ENCODE results near the gene NFATC1.

Gene NFATC1

DNA sequence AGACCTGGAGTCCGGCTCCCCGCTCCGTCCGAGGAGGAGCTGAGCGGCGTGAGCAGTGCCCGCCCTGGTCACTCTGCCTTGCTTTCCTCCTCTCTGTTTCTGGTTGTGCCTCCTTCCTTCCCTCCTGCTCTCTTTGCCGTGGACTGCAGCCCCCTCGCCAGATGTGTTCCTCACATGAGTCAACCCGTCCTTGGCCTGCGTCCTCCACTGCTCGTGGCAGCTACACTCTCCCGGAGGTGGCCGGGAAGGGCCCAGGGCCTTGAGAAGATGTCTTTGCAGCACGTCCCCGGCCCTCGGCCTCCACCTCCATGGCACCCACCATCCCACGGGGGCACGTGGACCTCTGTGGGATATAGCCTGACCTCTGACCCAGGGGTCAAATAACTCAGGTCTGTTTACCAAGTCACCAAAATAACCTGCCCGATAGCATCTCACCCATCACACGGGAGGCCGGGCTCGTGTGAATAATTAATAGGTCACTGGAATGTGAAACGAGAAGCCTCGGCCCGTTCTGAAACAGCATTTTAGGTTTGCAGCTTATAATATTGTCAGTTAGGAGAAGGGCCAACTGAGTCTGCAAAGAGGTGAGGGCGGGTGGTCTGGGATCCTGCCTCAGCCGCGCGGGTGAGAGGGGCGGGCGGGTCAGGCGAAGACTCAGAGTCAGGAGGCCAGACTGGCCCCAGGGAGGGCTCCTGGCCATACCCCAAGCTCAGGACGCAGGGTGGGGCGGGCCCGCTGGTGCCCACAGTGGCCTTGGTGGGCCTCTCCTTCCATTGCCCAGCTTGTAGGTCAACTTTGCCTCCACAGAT is 42.6 kb downstream of the NFATC1 start:
- H3K36me3 ChIP-seq (ENCODE audit: control insufficient read depth, insufficient read depth, low read length) = peaks cover 84% of the 10 kb centered on the region
- peaks cover 10% of the 10 kb centered on the region for H3K4me1 ChIP-seq (ENCODE audit: control insufficient read depth, insufficient read depth, low read length, poor library complexity, severe bottlenecking)
- no peaks in the 10 kb centered on the region for H3K9me3 ChIP-seq (ENCODE audit: control insufficient read depth, low read length)
- H3K4me3 ChIP-seq (ENCODE audit: extremely low read depth, insufficient read depth, low read length, poor library complexity, severe bottlenecking) = no peak overlapping the region
- 94 to 97% methylated on average over 31 of the region's 36 CpGs for whole genome bisulfite sequencing, 2 experiments (ENCODE audit: insufficient coverage in 2 of 2)
- no peak overlapping the region for H3K27ac ChIP-seq (ENCODE audit: low read depth, low read length, severe bottlenecking)

DNA sequence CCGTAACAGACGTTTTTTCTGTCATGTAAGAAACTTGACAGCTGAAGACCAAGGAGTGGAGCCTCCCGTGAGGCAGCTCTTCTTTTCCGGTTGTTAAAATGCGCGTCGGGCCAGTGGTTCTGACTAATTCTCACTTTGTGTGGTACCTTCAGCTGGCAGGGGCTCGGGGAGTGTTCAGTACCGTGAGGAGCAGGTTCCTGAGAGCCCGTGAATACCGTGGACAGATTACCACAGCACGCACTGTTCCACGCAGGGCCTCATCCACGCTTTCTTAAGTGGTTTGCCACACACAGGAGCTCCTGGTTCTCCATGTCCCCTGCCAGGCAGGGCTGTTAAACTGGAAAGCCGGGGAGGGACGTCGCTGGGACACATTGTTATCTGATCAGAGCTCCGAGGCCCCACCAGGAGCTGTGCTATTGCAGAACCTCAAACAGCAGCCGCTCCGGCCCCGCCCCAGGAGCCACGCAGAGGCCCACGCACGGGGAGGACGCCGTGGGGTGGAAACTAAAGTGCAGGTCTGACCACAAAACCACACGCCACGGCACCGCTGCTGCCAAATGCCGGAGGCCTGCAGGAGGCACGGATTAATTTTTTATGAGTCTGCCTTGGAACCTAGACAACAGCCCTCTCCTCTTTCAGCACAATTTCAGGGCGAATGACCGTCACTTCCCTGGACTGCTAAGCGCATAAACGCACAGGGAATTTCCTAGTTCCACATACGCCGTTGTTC is 43.3 kb downstream of the NFATC1 start:
- WGBS, 2 experiments (ENCODE audit: insufficient coverage in 2 of 2) = 94 to 96% methylated on average over 33 to 37 of the region's 37 CpGs
- Histone ChIP-seq H3K4me1 (ENCODE audit: control insufficient read depth, insufficient read depth, low read length, poor library complexity, severe bottlenecking) (peaks cover 14% of the 10 kb centered on the region), H3K9me3 (ENCODE audit: control insufficient read depth, low read length) (no peaks in the 10 kb centered on the region), H3K36me3 (ENCODE audit: control insufficient read depth, insufficient read depth, low read length) (peaks cover 85% of the 10 kb centered on the region), H3K4me3 (ENCODE audit: extremely low read depth, insufficient read depth, low read length, poor library complexity, severe bottlenecking) (no peak overlapping the region), H3K27ac (ENCODE audit: low read depth, low read length, severe bottlenecking) (no peak overlapping the region)

DNA sequence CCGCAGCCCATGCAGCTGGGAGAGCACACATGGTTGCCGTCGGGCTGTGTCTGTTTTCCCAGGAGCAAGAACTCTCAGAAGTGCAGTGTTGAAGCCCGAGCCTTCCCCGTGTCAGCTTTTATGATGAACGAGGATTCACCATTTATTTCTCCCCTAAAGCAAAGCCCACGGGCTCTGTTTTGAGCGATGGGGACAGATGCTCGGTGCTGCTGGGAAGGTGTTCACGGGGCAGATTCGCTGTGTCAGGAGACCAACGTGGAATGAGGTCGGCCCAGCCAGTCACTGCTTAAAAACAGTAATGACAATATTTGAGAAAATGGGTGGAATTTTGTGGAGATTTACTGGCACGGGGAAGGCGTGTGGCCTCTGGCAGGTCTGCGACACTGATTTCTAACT is 43.9 kb downstream of the NFATC1 start:
- peaks cover 14% of the 10 kb centered on the region for H3K4me1 ChIP-seq (ENCODE audit: control insufficient read depth, insufficient read depth, low read length, poor library complexity, severe bottlenecking)
- no peak overlapping the region for H3K27ac ChIP-seq (ENCODE audit: low read depth, low read length, severe bottlenecking)
- no peak overlapping the region for H3K4me3 ChIP-seq (ENCODE audit: extremely low read depth, insufficient read depth, low read length, poor library complexity, severe bottlenecking)
- no peaks in the 10 kb centered on the region for H3K9me3 ChIP-seq (ENCODE audit: control insufficient read depth, low read length)
- WGBS, 2 experiments (ENCODE audit: insufficient coverage in 2 of 2) = 92 to 95% methylated on average over 13 to 16 of the region's 16 CpGs
- peaks cover 80% of the 10 kb centered on the region for H3K36me3 ChIP-seq (ENCODE audit: control insufficient read depth, insufficient read depth, low read length)

DNA sequence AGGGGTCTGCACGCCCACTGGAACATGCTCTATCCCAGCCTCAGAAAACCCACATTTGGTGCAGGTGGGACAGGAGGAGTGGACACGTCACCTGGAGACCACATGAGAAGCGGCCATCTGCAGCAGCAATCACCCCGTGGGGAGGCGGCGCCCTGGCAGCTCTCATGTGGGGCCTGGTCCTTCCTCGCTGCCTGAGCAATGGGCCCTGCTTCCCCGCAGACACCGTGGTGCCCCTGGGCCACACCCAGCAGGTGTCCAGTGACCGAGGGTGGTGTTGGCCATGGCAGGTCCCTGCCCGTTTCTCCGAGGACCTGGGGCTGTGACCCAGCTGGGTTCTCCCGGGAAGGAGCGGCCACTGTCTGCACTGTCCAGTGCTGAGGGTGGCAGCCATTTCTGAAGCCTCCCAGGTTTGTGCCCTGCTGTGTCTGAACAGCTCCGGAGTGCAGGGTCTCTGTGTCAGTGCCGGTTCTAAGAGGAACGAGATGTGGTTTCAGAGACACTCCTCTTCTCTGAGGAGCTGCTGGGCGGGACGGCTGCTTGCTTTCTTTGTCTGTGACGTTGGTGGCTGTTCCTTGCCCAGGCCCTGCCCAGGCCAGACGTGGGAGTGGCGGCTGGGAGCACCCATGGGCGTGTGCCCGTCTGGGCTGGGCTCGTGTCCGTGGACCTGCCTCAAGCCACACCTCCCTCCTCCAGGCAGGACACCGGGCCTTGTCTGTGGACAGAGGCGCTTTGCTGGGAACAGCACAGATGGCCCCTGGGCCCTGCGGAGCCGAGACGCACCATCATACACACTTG is 44.8 kb downstream of the NFATC1 start:
- H3K9me3 ChIP-seq (ENCODE audit: control insufficient read depth, low read length) = no peaks in the 10 kb centered on the region
- no peak overlapping the region for H3K4me3 ChIP-seq (ENCODE audit: extremely low read depth, insufficient read depth, low read length, poor library complexity, severe bottlenecking)
- 92 to 96% methylated on average over 27 to 31 of the region's 31 CpGs for WGBS, 2 experiments (ENCODE audit: insufficient coverage in 2 of 2)
- peaks cover 71% of the 10 kb centered on the region for H3K36me3 ChIP-seq (ENCODE audit: control insufficient read depth, insufficient read depth, low read length)
- no peak overlapping the region for H3K27ac ChIP-seq (ENCODE audit: low read depth, low read length, severe bottlenecking)
- H3K4me1 ChIP-seq (ENCODE audit: control insufficient read depth, insufficient read depth, low read length, poor library complexity, severe bottlenecking) = peaks cover 14% of the 10 kb centered on the region

DNA sequence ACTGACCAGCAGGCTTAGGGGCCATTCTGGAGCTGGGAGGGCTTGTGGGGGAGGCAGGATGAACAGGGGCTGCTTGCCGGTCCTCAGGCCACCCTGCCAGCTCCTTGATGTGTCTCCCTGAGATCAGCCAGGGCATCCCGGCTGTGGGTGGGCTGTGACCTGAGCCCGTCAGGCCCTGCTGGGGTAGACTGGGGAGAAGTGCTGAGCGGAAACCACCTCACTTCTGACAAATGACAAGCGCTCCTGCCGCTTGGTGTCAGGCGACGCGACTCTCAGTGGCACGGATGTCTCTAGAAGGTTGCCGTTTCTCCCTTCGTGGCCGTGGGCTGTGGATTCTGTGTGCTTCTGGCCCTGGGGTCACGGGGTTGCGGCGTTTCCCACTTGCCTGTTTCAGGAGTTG is 45.7 kb downstream of the NFATC1 start:
- no peaks in the 10 kb centered on the region for H3K9me3 ChIP-seq (ENCODE audit: control insufficient read depth, low read length)
- no peak overlapping the region for H3K27ac ChIP-seq (ENCODE audit: low read depth, low read length, severe bottlenecking)
- 98% methylated on average over 15 to 16 of the region's 16 CpGs for WGBS, 2 experiments (ENCODE audit: insufficient coverage in 2 of 2)
- H3K4me1 ChIP-seq (ENCODE audit: control insufficient read depth, insufficient read depth, low read length, poor library complexity, severe bottlenecking) = peaks cover 20% of the 10 kb centered on the region
- no peak overlapping the region for H3K4me3 ChIP-seq (ENCODE audit: extremely low read depth, insufficient read depth, low read length, poor library complexity, severe bottlenecking)
- H3K36me3 ChIP-seq (ENCODE audit: control insufficient read depth, insufficient read depth, low read length) = peaks cover 64% of the 10 kb centered on the region

DNA sequence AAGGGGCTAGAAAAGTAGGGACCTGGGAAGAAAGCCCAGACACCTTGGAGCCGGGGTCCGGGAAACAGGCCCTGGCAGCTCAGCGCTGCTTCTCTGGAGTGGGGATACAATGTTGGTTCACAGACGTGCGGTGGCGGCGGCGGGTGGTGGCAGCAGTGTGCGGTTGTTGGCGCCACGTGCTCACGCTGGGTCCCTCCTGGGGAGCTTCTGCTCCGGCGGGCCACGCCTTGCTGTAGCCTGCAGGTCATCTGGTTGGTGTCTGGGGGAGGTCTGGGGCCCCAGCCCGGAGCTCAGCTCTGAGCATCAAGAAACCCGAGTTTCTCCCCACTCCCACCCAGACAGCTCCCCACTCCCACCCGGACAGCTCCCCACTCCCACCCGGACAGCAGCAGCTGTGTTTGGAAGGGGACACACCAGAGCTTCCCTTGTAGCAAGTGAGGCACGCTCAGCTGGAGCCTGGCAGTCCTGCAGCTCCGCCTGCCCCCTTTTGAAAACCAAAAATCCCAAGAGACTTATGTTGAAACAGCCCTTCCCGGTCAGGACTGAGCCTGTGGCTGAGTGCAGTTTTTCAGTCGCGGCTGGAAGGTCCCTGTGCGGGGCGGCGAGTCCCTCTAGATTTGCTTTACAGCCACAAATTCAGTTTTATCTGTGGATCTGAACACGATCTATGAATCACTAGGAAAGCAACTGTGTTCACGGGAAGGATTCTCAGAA is 46.9 kb downstream of the NFATC1 start:
- 90 to 91% methylated on average over 23 to 28 of the region's 29 CpGs for WGBS, 2 experiments (ENCODE audit: insufficient coverage in 2 of 2)
- H3K36me3 ChIP-seq (ENCODE audit: control insufficient read depth, insufficient read depth, low read length) = peaks cover 67% of the 10 kb centered on the region
- peaks cover 29% of the 10 kb centered on the region for H3K4me1 ChIP-seq (ENCODE audit: control insufficient read depth, insufficient read depth, low read length, poor library complexity, severe bottlenecking)
- H3K9me3 ChIP-seq (ENCODE audit: control insufficient read depth, low read length) = no peaks in the 10 kb centered on the region
- no peak overlapping the region for H3K4me3 ChIP-seq (ENCODE audit: extremely low read depth, insufficient read depth, low read length, poor library complexity, severe bottlenecking)
- no peak overlapping the region for H3K27ac ChIP-seq (ENCODE audit: low read depth, low read length, severe bottlenecking)

DNA sequence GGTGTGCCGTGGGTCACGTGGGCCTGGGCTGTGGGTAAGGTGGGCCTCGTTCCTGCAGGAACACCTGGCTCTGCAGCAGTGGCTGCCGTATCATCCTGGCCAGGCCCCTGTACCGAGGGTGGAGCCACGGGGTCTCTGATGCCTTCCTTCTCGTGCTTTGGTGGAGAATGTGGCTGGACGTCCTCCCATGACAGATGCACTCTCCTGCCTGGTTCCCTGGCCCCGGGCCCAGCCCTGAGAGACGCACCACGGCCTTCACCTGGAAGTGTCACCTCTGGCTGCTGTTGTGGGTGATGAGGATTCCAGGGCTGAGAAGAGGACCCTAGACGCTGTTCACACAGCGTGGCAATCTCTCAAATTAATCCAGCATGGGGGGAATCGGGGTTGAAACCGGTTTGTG is 49.5 kb downstream of the NFATC1 start:
- Histone ChIP-seq H3K4me1 (ENCODE audit: control insufficient read depth, insufficient read depth, low read length, poor library complexity, severe bottlenecking) (peaks cover 29% of the 10 kb centered on the region), H3K27ac (ENCODE audit: low read depth, low read length, severe bottlenecking) (no peak overlapping the region), H3K9me3 (ENCODE audit: control insufficient read depth, low read length) (no peaks in the 10 kb centered on the region), H3K4me3 (ENCODE audit: extremely low read depth, insufficient read depth, low read length, poor library complexity, severe bottlenecking) (no peak overlapping the region), H3K36me3 (ENCODE audit: control insufficient read depth, insufficient read depth, low read length) (peaks cover 68% of the 10 kb centered on the region)
- WGBS, 2 experiments (ENCODE audit: insufficient coverage in 2 of 2) = 92 to 98% methylated on average over 15 of the region's 15 CpGs

DNA sequence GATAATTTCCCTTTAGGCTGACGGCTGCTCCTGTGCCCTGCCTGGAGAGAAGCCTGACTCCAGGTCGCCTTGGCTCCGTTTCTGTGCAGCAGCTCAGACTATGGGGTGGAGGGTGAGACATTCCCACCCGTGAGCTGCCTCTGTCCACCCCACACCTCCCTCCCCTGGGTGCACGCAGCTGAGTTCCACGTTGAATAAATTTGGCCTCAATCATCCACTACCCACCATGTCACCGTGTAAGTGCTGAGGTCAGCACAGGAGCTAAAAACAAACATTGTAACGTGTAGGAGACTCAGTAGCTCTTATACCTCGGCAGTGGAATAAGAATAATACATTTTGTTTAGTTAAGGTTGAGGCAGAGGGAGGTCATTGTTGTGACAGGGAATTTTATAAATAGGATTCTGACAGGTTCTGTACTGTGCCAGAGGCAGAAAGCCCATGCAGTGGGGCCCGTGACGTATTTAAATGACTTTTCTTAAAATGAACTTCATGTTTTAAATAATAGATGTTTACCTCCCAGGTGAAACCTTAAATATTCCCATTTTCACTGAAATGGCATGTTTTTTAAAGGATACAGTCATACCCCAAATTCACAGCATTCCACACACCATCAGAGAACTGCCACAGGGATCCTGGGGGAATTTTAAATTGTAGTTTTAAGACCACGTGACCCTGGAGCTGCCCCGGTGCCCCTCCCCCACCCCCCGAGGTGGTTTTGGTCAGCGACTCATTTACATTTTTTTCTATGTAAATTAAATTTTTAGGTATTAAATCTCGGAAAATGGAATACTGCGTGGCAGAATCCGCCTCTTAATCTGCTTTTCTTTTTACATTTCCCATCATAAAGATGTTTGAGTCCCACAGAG is 50.2 kb downstream of the NFATC1 start:
- 91 to 94% methylated on average over 6 to 9 of the region's 18 CpGs for WGBS, 2 experiments (ENCODE audit: insufficient coverage in 2 of 2)
- Histone ChIP-seq H3K9me3 (ENCODE audit: control insufficient read depth, low read length) (no peaks in the 10 kb centered on the region), H3K27ac (ENCODE audit: low read depth, low read length, severe bottlenecking) (no peak overlapping the region), H3K4me3 (ENCODE audit: extremely low read depth, insufficient read depth, low read length, poor library complexity, severe bottlenecking) (no peak overlapping the region), H3K4me1 (ENCODE audit: control insufficient read depth, insufficient read depth, low read length, poor library complexity, severe bottlenecking) (peaks cover 29% of the 10 kb centered on the region), H3K36me3 (ENCODE audit: control insufficient read depth, insufficient read depth, low read length) (peaks cover 67% of the 10 kb centered on the region)

DNA sequence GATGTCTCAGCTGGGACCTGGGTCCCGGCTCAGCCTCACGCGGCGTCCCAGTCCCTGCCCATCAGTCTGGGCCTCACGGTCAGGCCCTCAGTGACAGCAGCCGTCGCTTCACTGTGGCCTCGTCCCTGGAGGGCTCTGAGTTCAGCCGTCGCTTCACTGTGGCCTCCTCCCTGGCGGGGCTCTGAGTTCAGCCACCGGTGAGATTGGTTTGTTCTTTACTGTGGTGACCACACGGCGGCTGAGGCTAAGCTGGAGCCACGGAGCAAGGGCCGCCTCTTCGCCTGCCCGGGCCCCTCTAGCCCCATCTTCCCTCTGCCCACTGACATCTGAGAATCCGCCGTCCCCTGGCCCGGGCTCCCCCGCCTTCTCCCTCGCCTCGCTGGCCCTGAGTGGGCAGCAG is 51.2 kb downstream of the NFATC1 start:
- no peaks in the 10 kb centered on the region for H3K9me3 ChIP-seq (ENCODE audit: control insufficient read depth, low read length)
- peak overlapping the region; percentile 45 for H3K27ac ChIP-seq (ENCODE audit: low read depth, low read length, severe bottlenecking)
- H3K36me3 ChIP-seq (ENCODE audit: control insufficient read depth, insufficient read depth, low read length) = peaks cover 67% of the 10 kb centered on the region
- peaks cover 29% of the 10 kb centered on the region for H3K4me1 ChIP-seq (ENCODE audit: control insufficient read depth, insufficient read depth, low read length, poor library complexity, severe bottlenecking)
- WGBS, 2 experiments (ENCODE audit: insufficient coverage in 2 of 2) = 92 to 97% methylated on average over 24 of the region's 24 CpGs
- no peak overlapping the region for H3K4me3 ChIP-seq (ENCODE audit: extremely low read depth, insufficient read depth, low read length, poor library complexity, severe bottlenecking)
